Kasumi-1 (cell line): ENCODE measurements around the gene RER1.
A peak's percentile ranks its signal among the peaks of the same experiment; 100 is the strongest.

Experiments
- DNase-seq, 2 experiments: peaks; one replicate each; lab custom pipeline; 2025; lab: John Stamatoyannopoulos, UW

The RER1 gene

GRCh38 chr1:2375923-2376260 is 15.7 kb upstream of the RER1 start:
- no peak for DNase-seq

GRCh38 chr1:2376261-2376741 is 15.3 kb upstream of the RER1 start:
- DNase-seq = no peak

GRCh38 chr1:2376931-2377672 is 14.5 kb upstream of the RER1 start:
- DNase-seq = no peak

- DNase-seq = no peak
Measured at GRCh38 chr1:2377751-2378440, 13.7 kb upstream of the RER1 start.

- DNase-seq = no peak
Measured at GRCh38 chr1:2378441-2378851, 13.2 kb upstream of the RER1 start.

- DNase-seq = no peak
Measured at GRCh38 chr1:2378956-2379732, 12.5 kb upstream of the RER1 start.

- DNase-seq = no peak
Measured at GRCh38 chr1:2379733-2380404, 11.8 kb upstream of the RER1 start.

- DNase-seq = no peak
Measured at GRCh38 chr1:2380816-2381591, 10.6 kb upstream of the RER1 start.

GRCh38 chr1:2381741-2382620 is 9.7 kb upstream of the RER1 start:
- DNase-seq = peak; percentile 9 to 56

GRCh38 chr1:2382621-2383361 is 8.8 kb upstream of the RER1 start:
- DNase-seq = no peak

- DNase-seq = no peak
Measured at GRCh38 chr1:2383576-2383975, 8.1 kb upstream of the RER1 start.

GRCh38 chr1:2384130-2384860 is 7.3 kb upstream of the RER1 start:
- DNase-seq = no peak

GRCh38 chr1:2384941-2385481 is 6.6 kb upstream of the RER1 start:
- DNase-seq = no peak

- DNase-seq = no peak
Measured at GRCh38 chr1:2385606-2386280, 5.9 kb upstream of the RER1 start.

- no peak for DNase-seq
Measured at GRCh38 chr1:2386636-2387611, 4.7 kb upstream of the RER1 start.

- no peak for DNase-seq
Measured at GRCh38 chr1:2388004-2388913, 3.4 kb upstream of the RER1 start.
